ENCODE results near the gene TBC1D20. TPM values are rescaled to one million over a fixed set of nuclear protein-coding genes. Genes with fewer than 3 reads are reported as not detected.

Gene TBC1D20
- total and polyA plus RNA-seq, 2 experiments from 2014 or later = 4.8 to 15.0 TPM

- no peak for TF ChIP-seq ZNF462 (CRISPR knock-in tag; IDR thresholded peaks at IDR 0.05)
- TF ChIP-seq ZNF114 (CRISPR knock-in tag; IDR thresholded peaks at IDR 0.05) = no peak
Observed at GRCh38 chr20:478949-479429, 16.7 kb upstream of the TBC1D20 start (continued).

GRCh38 chr20:478010-478948 lies 15.9 kb upstream of the TBC1D20 start:
- Histone ChIP-seq H3K79me2 (replicated peaks; ENCODE audit: insufficient read depth) (no peaks in the 10 kb centered on the region), H3K4me1 (ENCODE audit: insufficient read depth) (no peaks in the 10 kb centered on the region), H4K20me1 (replicated peaks; ENCODE audit: insufficient read depth) (peaks cover 37% of the 10 kb centered on the region), H3K27ac (ENCODE audit: low read depth) (no peak overlapping the region), H3K27me3 (ENCODE audit: insufficient read depth) (no peaks in the 10 kb centered on the region), H3K36me3 (ENCODE audit: insufficient read depth) (peaks cover 29% of the 10 kb centered on the region), H3K9me2 (ENCODE audit: insufficient read depth) (no peaks in the 10 kb centered on the region), H2AFZ (no peak overlapping the region), H3K4me3 (no peak overlapping the region), H3K4me2 (no peak overlapping the region), H3F3A (replicated peaks; ENCODE audit: low read depth) (peaks cover 13% of the 10 kb centered on the region; the same call in 1 of the 2 replicates)
- Mint-ChIP-seq H3K9me3 (peaks cover 8% of the 10 kb centered on the region), H3K36me3 (ENCODE audit: low read depth) (peaks cover 61% of the 10 kb centered on the region), H3K27me3 (ENCODE audit: insufficient read depth, low read depth, poor library complexity) (peaks cover 13% of the 10 kb centered on the region), H3K4me3 (no peak overlapping the region), H3K4me1 (no peaks in the 10 kb centered on the region), H3K27ac (no peak overlapping the region)
- ATAC-seq = no peak
- DNase-seq (ENCODE audit: low spot score) = no peak
- TF ChIP-seq JUNB (IDR thresholded peaks at IDR 0.05; ENCODE audit: unreplicated experiment) (no peak), ZNF114 (CRISPR knock-in tag; IDR thresholded peaks at IDR 0.05) (no peak), EZH2phosphoT487 (IDR thresholded peaks at IDR 0.05; ENCODE audit: unreplicated experiment) (no peak), ZNF331 (CRISPR knock-in tag; IDR thresholded peaks at IDR 0.05; ENCODE audit: low read depth) (no peak), ZNF462 (CRISPR knock-in tag; IDR thresholded peaks at IDR 0.05) (no peak)

Data from GM23338 (cell line).